Stimulated activated CD4-positive, alpha-beta T cell treated with anti-CD3 and anti-CD28 coated beads, TNF-alpha, amount 100 ng/mL, for 1 hour (primary cell): Measurements from ENCODE around the gene SSBP3.

ENCODE experiments used
- DNase-seq, 3 donors: peaks; one replicate each; pipeline ENCODE4 v3.0.0-alpha.2; 2020; ENCODE audit warnings: low read depth in 3 of 3, low spot score in 1 of 3

Gene SSBP3

GRCh38 chr1:54271341-54271740 lies 134.9 kb downstream of the SSBP3 start:
- DNase-seq, result no peak

DNA sequence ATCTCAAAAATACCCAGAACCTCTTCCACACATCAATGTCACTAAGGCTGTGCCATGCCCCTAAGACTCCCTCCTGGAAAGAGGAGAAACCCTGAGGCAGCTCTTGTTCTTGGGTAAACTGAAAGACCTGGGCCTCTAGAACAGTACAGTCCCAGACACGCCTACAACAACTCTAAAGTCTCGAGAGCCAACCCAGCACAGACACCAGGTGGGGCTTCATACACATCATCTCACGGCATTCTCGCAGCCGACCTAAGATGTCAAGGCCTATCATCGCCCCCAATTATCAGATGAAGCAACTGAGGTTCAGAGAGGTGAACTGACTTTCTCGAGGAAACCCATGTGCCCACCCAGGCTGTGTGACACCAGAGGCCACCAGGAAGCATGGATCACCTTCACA lies 135.7 kb downstream of the SSBP3 start:
- no peak for DNase-seq

GRCh38 chr1:54268762-54269297 lies 137.4 kb downstream of the SSBP3 start:
- no peak for DNase-seq

- no peak for DNase-seq
Measured at GRCh38 chr1:54267815-54268761, 138.1 kb downstream of the SSBP3 start.

DNA sequence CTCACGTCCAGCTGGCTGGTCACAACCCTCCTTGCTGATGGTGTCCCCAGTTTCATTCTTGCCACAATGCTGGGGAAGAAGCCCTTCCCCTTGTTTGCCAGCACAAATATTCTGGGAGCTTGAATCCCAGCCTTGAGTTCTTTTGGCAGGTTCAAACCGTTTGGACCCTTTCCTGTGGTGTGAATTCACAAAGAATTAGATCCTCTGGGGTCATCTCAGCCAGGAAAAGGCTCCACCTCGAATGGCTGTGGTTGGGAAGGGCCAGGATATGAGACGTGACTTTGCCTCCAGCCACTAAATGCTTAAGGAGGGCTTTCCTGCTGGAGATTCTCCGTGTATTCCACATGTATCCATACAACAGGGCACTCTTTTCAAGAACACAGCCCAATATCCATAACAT lies 139.3 kb downstream of the SSBP3 start:
- DNase-seq, result no peak

GRCh38 chr1:54266195-54266594 lies 140.0 kb downstream of the SSBP3 start:
- DNase-seq, result no peak

- no peak for DNase-seq
Measured at GRCh38 chr1:54265659-54266058, 140.5 kb downstream of the SSBP3 start.

- DNase-seq, result no peak
Measured at GRCh38 chr1:54265126-54265525, 141.1 kb downstream of the SSBP3 start.

GRCh38 chr1:54263601-54264226 lies 142.5 kb downstream of the SSBP3 start:
- no peak for DNase-seq

DNA sequence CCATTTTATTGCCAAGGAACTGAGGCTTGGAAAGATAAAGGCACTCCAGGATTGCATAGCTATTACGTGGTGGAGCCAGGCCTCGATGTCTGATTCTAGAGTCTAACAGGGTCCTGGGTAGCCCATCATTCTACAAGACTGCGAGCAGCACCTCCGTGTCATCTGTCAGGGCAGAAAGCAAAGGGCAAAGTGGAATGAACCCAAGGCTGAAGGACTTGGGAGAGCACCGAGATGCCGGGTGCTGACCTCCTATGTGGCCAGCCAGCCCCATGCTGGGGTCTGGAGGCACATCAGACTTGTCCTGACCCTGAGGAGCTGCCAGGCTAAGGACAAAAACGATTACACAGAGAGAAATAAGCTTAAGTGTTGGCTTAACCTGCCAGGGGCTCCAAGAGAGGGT lies 143.9 kb downstream of the SSBP3 start:
- no peak for DNase-seq

DNA sequence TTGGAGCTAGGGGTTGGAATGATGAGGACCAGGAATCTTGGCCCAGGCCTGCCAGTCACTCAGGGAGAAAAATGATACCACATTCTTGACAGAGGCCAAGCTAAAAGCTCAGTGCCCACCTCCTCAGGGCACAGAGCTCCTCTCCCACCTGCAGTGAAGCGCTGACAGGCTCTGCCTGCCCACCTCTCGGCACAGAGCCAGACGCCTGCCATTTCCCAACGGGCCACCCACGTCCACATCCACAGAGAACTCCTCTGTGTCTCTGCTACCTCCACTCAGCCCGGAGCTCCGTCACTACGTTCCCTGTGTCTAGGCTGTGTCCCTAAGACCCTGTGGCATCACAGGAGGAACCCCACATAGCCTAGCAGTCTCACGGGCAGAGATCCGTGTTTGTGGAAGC lies 145.4 kb downstream of the SSBP3 start:
- no peak for DNase-seq

GRCh38 chr1:54259546-54260140 lies 146.6 kb downstream of the SSBP3 start:
- no peak for DNase-seq

DNA sequence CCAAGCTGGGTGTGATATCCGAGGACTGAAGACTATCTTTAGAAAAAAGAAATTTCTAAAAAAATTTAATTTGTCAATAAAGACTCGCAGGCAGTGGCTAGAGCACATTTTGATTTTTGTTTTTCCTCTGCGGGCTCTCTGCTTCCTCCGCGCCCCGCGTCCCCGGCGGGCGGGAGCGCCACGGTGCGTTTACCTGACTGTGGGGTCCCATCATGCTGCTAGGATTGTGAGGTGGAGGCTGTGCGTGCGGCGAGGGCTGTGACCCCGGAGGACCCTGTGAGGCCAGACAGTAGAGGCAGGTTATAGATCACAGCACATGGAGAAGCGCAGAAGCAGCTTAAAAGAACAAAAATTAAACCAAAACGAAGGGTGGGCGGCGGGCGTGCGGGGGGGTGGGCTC lies 148.3 kb downstream of the SSBP3 start:
- no peak for DNase-seq

DNA sequence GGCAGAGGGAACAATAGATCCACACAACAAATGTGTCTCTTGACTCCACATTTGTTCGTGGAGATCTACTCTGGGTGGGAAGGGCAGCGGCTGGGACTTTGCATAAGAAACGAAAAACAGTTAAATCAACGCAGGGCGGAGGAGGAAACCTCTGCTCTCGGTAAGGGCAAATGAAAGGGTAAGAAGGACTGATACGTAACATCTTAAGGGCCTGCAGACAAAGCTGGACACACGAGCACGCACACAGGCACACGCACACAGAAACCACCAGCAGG lies 148.9 kb downstream of the SSBP3 start:
- no peak for DNase-seq

- no peak for DNase-seq
Measured at GRCh38 chr1:54256522-54257345, 149.5 kb downstream of the SSBP3 start.

- DNase-seq, result no peak
Measured at GRCh38 chr1:54255026-54255702, 151.0 kb downstream of the SSBP3 start.

- no peak for DNase-seq
Measured at GRCh38 chr1:54254055-54254454, 152.1 kb downstream of the SSBP3 start.

GRCh38 chr1:54253480-54253879 lies 152.7 kb downstream of the SSBP3 start:
- no peak for DNase-seq

DNA sequence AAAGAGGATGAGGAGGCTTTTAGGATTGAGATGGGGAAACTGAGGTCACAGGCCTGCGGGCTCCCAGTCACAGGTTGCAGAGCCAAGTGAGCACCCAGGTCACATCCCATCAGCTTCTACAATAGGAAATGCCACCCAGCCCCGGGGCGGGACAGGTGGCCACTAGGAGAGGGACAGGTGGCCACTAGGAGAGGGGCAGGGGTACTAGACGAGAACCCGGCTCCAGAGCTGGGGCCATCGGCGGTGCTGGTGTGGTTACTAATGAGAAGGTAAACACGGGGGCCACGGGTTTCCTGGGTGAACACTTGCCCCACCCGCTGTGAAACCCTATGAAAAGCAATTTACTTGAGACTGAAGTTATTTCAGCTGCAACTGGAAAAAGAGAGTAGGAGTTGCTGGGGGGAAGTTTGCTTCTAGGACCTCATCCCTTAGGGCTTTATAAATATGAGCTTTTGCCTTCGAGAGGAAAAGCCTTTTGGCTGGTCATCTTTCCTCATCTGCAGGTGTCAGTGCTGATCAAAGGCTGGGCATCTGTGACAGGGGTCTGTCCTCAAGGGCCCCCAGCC lies 153.7 kb downstream of the SSBP3 start:
- DNase-seq, result no peak

GRCh38 chr1:54250670-54251069 lies 155.5 kb downstream of the SSBP3 start:
- DNase-seq, result no peak
